HL-60 (cell line): Measurements from ENCODE around the gene DDX59.

ENCODE experiments used
- DNase-seq, 2 experiments: peaks; one replicate each; pipeline ENCODE4 v3.0.0-alpha.2; 2010 to 2020; ENCODE audit warnings: low read depth in 1 of 2, low spot score in 1 of 2
- H3K27ac ChIP-seq: fragments of 250-450 bp; sonication (Bioruptor Pico); replicated peaks from 2 replicates; pipeline ENCODE4 v1.5.1; 2020; ENCODE audit warnings: mild to moderate bottlenecking, moderate library complexity
- H3K27me3 ChIP-seq: fragments of 250-450 bp; sonication (Bioruptor Pico); 2 replicates; pipeline ENCODE4 v1.5.1; 2021; ENCODE audit warnings: mild to moderate bottlenecking, moderate library complexity; ENCODE audit not compliant: insufficient read depth, poor library complexity, severe bottlenecking
- H3K4me3 ChIP-seq: replicated peaks from 2 replicates; pipeline ENCODE4 v1.5.1; 2011; ENCODE audit warnings: mild to moderate bottlenecking, control low read depth, low read length; ENCODE audit not compliant: insufficient read depth
- CTCF ChIP-seq: IDR thresholded peaks from one replicate; pipeline ENCODE4 v1.5.1; 2011; ENCODE audit warnings: low read length, control low read depth, inconsistent platforms; ENCODE audit not compliant: insufficient read depth
- GABPA ChIP-seq: IDR thresholded peaks from 2 replicates; pipeline ENCODE4 v1.6.1; 2012; ENCODE audit warnings: low read depth
- POLR2AphosphoS5 ChIP-seq: IDR thresholded peaks from 2 replicates; pipeline ENCODE4 v1.6.1; 2012; ENCODE audit warnings: low read depth
- SPI1 ChIP-seq: IDR thresholded peaks from 2 replicates; pipeline ENCODE4 v1.6.1; 2012; ENCODE audit warnings: low read depth, mild to moderate bottlenecking, borderline replicate concordance
- TF ChIP-seq, protein P1 (sequence below): IDR thresholded peaks from 2 replicates; pipeline ENCODE4 v1.6.1; 2012; ENCODE audit warnings: low read depth; ENCODE audit not compliant: insufficient replicate concordance

The DDX59 gene

DNA sequence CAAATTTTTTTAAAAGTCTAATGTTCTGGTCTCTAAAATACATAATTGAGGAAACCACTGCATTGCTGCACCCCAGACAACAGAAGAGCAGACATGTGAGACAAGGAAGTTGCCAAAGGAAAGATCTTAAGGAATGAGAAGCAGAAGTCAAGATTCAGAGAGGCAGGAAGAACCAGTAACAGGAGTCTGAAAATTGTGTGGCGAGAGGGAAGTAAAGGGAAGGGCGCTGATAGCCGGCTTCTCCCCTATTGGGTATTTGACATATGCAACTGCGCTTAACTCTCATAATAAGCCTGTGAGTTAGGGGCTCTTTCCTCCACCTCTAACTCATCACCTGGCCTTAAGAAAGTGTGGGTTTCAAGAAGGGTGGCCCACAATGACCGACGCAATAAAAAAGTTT is 27.2 kb downstream of the DDX59 start:
- TF ChIP-seq SPI1 (peak; percentile 81), GABPA (no peak)
- TF ChIP-seq, protein P1, sequence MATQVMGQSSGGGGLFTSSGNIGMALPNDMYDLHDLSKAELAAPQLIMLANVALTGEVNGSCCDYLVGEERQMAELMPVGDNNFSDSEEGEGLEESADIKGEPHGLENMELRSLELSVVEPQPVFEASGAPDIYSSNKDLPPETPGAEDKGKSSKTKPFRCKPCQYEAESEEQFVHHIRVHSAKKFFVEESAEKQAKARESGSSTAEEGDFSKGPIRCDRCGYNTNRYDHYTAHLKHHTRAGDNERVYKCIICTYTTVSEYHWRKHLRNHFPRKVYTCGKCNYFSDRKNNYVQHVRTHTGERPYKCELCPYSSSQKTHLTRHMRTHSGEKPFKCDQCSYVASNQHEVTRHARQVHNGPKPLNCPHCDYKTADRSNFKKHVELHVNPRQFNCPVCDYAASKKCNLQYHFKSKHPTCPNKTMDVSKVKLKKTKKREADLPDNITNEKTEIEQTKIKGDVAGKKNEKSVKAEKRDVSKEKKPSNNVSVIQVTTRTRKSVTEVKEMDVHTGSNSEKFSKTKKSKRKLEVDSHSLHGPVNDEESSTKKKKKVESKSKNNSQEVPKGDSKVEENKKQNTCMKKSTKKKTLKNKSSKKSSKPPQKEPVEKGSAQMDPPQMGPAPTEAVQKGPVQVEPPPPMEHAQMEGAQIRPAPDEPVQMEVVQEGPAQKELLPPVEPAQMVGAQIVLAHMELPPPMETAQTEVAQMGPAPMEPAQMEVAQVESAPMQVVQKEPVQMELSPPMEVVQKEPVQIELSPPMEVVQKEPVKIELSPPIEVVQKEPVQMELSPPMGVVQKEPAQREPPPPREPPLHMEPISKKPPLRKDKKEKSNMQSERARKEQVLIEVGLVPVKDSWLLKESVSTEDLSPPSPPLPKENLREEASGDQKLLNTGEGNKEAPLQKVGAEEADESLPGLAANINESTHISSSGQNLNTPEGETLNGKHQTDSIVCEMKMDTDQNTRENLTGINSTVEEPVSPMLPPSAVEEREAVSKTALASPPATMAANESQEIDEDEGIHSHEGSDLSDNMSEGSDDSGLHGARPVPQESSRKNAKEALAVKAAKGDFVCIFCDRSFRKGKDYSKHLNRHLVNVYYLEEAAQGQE, result no peak
- DNase-seq, result peak; percentile 68 to 71
- Histone ChIP-seq H3K27me3 (no peaks in the 10 kb centered on the region), H3K4me3 (no peak overlapping the region), H3K27ac (peak overlapping the region; percentile 42)

DNA sequence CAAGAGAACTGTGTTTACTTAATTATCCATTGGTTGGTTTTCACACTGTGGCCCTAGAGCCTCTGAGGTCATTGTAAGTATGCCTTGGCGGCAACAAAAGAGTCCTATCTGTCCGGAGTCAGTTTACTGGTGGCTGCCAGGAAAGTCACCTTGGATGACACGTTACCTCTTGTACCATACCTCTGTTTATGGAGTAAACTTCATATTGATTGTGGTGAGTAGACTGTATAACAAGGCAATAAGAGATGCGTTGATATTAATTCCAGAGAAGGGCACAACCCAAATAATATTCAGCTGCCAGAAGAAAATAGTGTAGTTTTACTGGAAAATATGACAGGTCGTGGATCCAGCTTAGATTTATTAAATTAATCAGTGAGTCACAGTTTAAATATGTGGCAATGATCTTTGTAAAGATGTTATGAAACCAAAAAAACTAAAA is 28.7 kb downstream of the DDX59 start:
- TF ChIP-seq, protein P1, result no peak
- TF ChIP-seq POLR2AphosphoS5 (no peak), CTCF (no peak), SPI1 (no peak), GABPA (no peak)
- Histone ChIP-seq H3K4me3 (no peak overlapping the region), H3K27ac (peak overlapping the region; percentile 71; the same call in 1 of the 2 replicates), H3K27me3 (no peaks in the 10 kb centered on the region)
- no peak for DNase-seq

DNA sequence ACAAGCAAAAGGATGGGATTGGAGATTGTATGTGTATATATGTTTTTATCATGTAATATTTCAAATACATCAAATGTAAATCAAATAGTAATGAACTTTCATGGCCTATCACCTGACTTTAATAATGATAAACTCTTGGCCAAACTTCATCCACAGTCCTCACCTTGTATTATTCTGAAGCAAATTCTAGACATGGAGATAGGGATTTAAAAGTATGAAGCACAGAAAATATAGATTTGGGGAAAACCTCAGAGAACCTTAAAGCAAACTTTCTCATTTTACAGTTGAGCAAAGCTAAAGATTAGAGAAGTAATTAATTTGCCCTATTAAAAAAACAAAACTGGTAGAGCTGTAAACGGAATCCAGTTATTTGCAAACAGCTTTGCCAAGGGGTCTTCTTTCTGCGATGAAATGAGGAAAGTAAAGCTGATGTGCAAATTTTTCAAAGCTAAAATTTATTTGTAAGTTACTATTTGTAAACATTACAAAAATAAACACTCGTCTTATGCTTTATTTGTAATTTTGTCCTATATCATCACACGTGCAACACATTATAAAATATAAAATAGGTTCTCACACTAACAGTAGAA is 29.2 kb downstream of the DDX59 start:
- no peak for DNase-seq
- Histone ChIP-seq H3K27ac (peak overlapping the region; percentile 71), H3K27me3 (no peaks in the 10 kb centered on the region), H3K4me3 (no peak overlapping the region)
- no peak for TF ChIP-seq CTCF

DNA sequence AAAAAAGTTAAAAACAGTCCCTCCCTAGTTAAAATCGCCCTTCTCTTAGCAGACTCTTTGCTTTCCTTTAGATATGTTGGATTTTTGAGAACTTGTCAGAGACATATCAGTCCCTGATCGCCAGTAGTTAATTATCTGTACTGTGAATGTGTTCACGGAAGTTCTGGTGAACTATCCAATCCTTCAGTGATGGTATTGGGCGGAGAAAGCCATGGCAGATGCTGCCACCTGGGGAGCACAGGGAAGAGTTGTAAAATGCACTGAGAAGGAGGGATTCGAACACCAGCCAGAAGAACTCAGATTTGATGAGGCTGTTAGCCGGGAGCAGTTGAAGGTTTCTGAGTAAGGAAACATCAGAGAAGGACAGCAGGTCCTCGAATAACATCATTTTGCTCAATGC is 31.6 kb downstream of the DDX59 start:
- TF ChIP-seq, protein P1, result no peak
- TF ChIP-seq POLR2AphosphoS5, result no peak
- TF ChIP-seq GABPA, result no peak
- TF ChIP-seq SPI1, result no peak
- TF ChIP-seq CTCF, result no peak
- Histone ChIP-seq H3K27me3 (no peaks in the 10 kb centered on the region), H3K27ac (no peak overlapping the region), H3K4me3 (no peak overlapping the region)
- no peak for DNase-seq
